G401 (cell line): ENCODE results near the gene TMCC3. TPM values are rescaled to one million over a fixed set of nuclear protein-coding genes. Genes with fewer than 3 reads are reported as not detected.
"Not testable (repeated sequence)": the region's sequence is repeated elsewhere in the genome, so short reads cannot be mapped to it uniquely, and the experiment has no call there.

Experiments used
- DNase-seq: peaks from one replicate; pipeline ENCODE4 v3.0.0-alpha.2; 2015; ENCODE audit warnings: low spot score
- in situ Hi-C: cut with HindIII; loops from 2 replicates; pipeline ENCODE4 v1.10.0; 2016; ENCODE audit warnings: low sequenced_read_pairs, mixed read lengths
- total RNA-seq: library from RNA; depleted of rRNA; stranded (reverse); fragments of >200 nt; shearing (Covaris generic); gene quantifications from 2 replicates; pipeline ENCODE4 v1.2.3, GENCODE V29; 2014; rRNA removed

TMCC3 gene, protein sequence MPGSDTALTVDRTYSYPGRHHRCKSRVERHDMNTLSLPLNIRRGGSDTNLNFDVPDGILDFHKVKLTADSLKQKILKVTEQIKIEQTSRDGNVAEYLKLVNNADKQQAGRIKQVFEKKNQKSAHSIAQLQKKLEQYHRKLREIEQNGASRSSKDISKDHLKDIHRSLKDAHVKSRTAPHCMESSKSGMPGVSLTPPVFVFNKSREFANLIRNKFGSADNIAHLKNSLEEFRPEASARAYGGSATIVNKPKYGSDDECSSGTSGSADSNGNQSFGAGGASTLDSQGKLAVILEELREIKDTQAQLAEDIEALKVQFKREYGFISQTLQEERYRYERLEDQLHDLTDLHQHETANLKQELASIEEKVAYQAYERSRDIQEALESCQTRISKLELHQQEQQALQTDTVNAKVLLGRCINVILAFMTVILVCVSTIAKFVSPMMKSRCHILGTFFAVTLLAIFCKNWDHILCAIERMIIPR
- 4.4 and 6.5 TPM in 2 replicates for total RNA-seq

DNA sequence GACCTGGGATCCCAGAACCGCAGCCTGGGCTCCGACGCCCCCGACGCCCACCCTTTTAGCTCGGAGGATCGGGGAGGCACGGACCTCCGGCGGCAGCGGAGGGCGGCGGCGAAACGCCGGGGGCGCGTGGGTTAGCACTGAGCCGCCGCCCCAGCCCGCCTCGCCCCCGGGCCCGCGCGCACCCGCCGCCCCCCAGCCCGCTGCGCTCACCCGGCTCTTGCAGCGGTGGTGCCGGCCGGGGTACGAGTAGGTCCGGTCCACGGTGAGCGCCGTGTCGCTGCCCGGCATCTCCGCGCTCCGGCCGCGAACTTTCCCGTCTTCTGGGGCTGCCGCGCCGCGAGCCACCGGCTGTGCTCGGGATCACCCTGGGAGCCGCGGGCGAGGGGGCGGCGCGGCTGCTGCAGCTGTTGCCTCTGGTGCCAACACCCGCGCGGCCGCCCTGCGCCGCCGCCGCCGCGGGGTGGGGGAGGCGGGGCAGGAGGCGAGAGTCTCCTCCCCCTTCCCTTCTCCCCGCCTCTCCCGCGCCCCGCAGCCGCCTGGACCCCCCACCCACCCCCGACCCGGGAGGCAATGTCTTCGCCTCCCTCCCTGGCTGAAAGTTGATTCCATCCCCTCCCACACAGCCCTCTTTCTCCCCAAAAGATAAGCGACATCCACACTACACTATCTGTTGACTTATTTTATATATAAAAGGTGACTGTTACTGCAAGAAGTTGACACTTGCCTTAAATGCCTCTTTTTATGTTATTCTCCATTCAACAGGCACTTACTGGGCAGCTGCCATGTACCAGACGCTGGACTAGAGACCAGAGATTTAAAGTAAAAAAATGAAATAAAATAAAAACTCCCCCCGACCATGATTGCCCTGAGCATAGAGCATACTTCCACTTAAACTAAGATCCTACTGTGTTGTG lies at the start of gene TMCC3:
TSS of gene TMCC3 (minus strand) at position 415 of the 914 bp plus-strand sequence. CDS start at position 288, 127 bp downstream.
- in situ Hi-C loops: no loop called here
- peak; percentile 12 for DNase-seq

DNA sequence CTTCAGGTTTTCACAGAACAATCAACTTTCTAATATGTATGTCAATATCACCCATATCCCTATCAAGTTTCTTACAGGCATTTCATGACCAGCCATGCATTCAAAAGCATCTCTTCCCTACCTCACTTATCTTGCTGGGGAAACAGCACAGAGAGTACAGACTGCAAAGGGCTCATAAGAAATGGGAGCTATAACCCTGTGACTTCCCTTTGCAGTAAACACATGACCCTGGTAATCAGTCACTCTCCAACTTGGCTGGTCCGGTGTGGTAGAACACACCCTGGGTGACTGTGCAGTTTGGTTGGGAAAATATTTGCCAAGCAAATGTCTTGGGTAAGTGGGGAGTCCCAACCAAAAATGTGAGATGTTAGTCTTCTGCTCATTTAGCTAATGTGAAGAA lies 49.4 kb upstream of the TMCC3 start:
- in situ Hi-C loops: no loop called here
- no peak for DNase-seq

DNA sequence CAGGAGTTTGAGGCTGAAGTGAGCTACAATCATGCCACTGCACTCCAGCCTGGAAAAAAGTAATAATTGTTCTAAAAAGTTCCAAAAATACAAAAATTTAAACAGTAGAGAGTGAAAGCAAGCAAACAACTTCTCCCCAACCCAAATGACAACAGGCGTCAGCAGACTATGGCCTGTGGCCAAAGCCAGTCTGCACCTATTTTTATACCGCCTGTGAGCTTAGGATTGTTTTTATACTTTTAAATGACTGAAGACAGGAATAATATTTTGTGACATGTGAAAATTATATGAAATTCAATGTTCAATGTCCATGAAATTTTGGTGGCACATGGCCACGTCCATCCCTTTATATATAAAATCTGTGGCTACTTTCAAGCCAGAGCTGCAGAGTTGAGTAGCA lies 48.2 kb upstream of the TMCC3 start:
- in situ Hi-C loops: no loop called here
- no peak for DNase-seq

GRCh38 chr12:94697631-94698030 lies 47.3 kb upstream of the TMCC3 start:
- in situ Hi-C loops: no loop called here
- DNase-seq: no peak

GRCh38 chr12:94694732-94695131 lies 44.4 kb upstream of the TMCC3 start:
- in situ Hi-C loops: no loop called here
- DNase-seq: no peak

GRCh38 chr12:94692826-94693225 lies 42.5 kb upstream of the TMCC3 start:
- in situ Hi-C loops, DNase-seq: not testable (repeated sequence)

- DNase-seq: no peak
- in situ Hi-C loops: no loop called here
Observed at GRCh38 chr12:94690198-94690771, 39.9 kb upstream of the TMCC3 start.

GRCh38 chr12:94689646-94690036 lies 39.3 kb upstream of the TMCC3 start:
- in situ Hi-C loops: no loop called here
- no peak for DNase-seq

- in situ Hi-C loops: no loop called here
- DNase-seq: no peak
Observed at GRCh38 chr12:94689002-94689645, 38.8 kb upstream of the TMCC3 start.

GRCh38 chr12:94687891-94688290 lies 37.5 kb upstream of the TMCC3 start:
- in situ Hi-C loops: no loop called here
- no peak for DNase-seq

- in situ Hi-C loops: no loop called here
- no peak for DNase-seq
Observed at GRCh38 chr12:94686834-94687628, 36.7 kb upstream of the TMCC3 start.

DNA sequence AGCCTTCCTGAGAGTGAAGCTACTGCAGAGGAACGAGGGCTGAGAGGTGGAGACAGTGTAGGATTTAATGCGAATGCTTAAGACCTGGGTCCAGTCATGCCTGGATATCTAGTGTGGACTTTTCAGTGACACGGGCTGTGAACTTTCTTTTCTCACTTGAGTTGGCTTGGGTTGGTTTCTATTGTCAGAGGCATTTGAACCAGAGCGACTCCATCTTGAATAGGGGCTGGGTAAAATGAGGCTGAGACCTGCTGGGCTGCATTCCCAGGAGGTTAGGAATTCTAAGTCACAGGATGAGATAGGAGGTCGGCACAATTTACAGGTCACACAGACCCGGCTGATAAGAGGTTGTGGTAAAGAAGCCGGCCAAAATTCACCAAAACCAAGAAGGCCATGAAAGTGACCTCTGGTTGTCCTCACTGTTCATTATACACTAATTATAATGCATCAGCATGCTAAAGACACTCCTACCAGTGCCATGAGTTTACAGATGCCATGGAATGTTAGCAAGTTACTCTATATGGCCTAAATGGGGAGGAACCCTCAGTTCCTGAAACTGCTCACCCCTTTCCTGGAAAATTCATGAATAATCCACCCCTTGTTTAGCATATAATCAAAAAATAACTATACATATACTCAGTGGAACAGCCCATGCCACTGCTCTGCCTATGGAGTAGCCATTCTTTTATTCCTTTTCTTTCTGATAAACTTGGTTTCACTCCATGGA lies 34.2 kb upstream of the TMCC3 start:
- in situ Hi-C loops: no loop called here
- DNase-seq: no peak

DNA sequence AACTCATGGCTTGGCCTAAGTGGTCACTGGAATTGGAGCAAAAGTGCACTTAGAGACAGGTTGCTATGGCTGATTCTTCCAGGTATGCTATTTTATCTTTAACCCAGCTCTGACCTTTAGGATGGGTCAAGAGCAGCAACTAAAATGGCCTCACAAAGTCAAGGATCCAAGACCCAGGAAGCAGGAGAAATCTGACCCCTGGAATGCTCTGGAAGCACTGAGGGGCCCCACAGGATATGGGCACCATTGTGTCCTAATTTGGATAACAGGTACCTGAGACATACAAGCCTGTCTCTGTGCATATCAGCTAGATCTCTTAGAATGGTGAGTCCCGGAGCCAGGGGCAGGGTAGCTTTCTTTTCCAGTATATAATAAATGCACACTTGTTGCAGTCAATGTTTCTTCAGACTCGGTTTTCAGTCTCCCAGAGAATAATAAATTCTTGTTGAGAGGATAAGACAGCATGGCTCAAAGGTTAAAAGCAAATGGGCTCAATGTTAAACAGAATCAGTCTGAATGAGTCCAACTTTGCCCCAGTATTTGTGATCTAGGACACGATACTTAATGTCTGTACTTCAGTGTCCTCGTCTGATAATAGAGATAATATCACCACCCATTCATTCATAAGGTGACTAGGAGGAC lies 29.3 kb upstream of the TMCC3 start:
- in situ Hi-C loops: no loop called here
- DNase-seq: no peak

DNA sequence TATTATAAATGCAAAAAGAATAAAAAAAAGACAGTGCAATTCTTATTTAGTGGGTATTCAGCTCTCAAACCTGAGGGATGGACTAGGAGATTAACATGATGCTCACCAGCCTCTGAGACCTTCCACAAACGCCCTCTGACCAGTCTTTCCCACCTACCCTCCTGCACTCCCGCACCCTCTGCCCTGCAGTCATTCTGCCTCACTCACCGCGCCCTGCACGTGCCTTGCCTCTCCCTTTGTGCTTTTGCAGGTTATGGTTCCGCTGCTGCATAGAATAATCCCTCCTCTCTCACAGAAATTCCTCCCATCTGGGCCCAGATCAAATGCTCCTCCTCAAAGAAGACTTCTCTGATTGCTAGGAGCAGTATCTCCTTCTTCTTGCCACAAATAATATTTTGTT lies 28.5 kb upstream of the TMCC3 start:
- in situ Hi-C loops: no loop called here
- DNase-seq: no peak

- in situ Hi-C loops: no loop called here
- no peak for DNase-seq
Observed at GRCh38 chr12:94678379-94678778, 28.0 kb upstream of the TMCC3 start.

DNA sequence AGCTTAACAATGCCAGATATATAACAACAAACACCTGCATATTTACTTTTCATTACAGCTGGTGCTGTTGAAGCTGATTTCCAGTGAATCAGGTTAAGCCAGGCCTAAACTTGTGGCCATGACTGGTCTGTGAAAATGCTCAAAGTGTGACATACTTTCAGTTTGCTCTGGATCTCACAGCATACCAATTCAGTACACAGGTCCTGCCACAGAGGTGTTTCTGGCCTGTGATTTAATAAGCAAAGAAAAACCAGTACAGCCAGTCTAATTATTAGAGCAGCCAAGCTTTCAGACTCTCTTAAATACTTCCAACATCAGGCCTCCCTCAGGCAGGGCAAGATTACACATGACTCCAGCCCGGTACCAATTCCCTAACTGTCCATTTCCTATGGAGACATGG lies 27.4 kb upstream of the TMCC3 start:
- in situ Hi-C loops: no loop called here
- DNase-seq: no peak

- in situ Hi-C loops: no loop called here
- no peak for DNase-seq
Observed at GRCh38 chr12:94676922-94677321, 26.6 kb upstream of the TMCC3 start.
